GM23248 (cell line): ENCODE data around the gene RPL10A. TPM values are rescaled to one million over a fixed set of nuclear protein-coding genes. Genes with fewer than 3 reads are reported as not detected.
"Not testable (repeated sequence)": the region's sequence is repeated elsewhere in the genome, so short reads cannot be mapped to it uniquely, and the experiment has no call there.

Source experiments
- DNase-seq: peaks from one replicate; pipeline ENCODE4 v3.0.0-alpha.2; 2015
- H2AFZ ChIP-seq: fragments of 200-600 bp; sonication (generic); 2 replicates; pipeline ENCODE4 v1.6.1; 2016; ENCODE audit warnings: antibody characterized with exemption
- H3F3A ChIP-seq: fragments of 200-600 bp; sonication (generic); 2 replicates; pipeline ENCODE4 v1.6.1; 2016; ENCODE audit warnings: mild to moderate bottlenecking, antibody characterized with exemption, mixed run types; ENCODE audit not compliant: insufficient read depth
- H3K27ac ChIP-seq: fragments of 200-600 bp; sonication (generic); 2 replicates; pipeline ENCODE4 v1.5.1; 2016; ENCODE audit warnings: mild to moderate bottlenecking
- H3K27me3 ChIP-seq: fragments of 200-600 bp; sonication (generic); replicated peaks from 2 replicates; pipeline ENCODE4 v1.6.1; 2016; ENCODE audit warnings: mild to moderate bottlenecking; ENCODE audit not compliant: insufficient read depth
- H3K36me3 ChIP-seq: fragments of 200-600 bp; sonication (generic); 2 replicates; pipeline ENCODE4 v1.6.1; 2016; ENCODE audit warnings: low read depth, mild to moderate bottlenecking
- H3K4me1 ChIP-seq: fragments of 200-600 bp; sonication (generic); 2 replicates; pipeline ENCODE4 v1.6.1; 2016; ENCODE audit warnings: mild to moderate bottlenecking; ENCODE audit not compliant: insufficient read depth
- H3K4me2 ChIP-seq: fragments of 200-600 bp; sonication (generic); one replicate; pipeline ENCODE4 v1.6.1; 2016; ENCODE audit warnings: mild to moderate bottlenecking; ENCODE audit not compliant: unreplicated experiment
- H3K4me3 ChIP-seq: fragments of 200-600 bp; sonication (generic); 2 replicates; pipeline ENCODE4 v1.5.1; 2016; ENCODE audit warnings: mild to moderate bottlenecking
- H3K79me2 ChIP-seq: fragments of 200-600 bp; sonication (generic); 2 replicates; pipeline ENCODE4 v1.6.1; 2016; ENCODE audit warnings: mild to moderate bottlenecking; ENCODE audit not compliant: insufficient read depth
- H3K9ac ChIP-seq: fragments of 200-600 bp; sonication (generic); 2 replicates; pipeline ENCODE4 v1.6.1; 2016; ENCODE audit warnings: mild to moderate bottlenecking
- H3K9me2 ChIP-seq: fragments of 200-600 bp; sonication (generic); 2 replicates; pipeline ENCODE4 v1.6.1; 2016; ENCODE audit warnings: mixed run types, mild to moderate bottlenecking, moderate library complexity; ENCODE audit not compliant: insufficient read depth
- H3K9me3 ChIP-seq: fragments of 200-600 bp; sonication (generic); one replicate; pipeline ENCODE4 v1.6.1; 2017; ENCODE audit warnings: low read depth
- H4K20me1 ChIP-seq: fragments of 200-600 bp; sonication (generic); 2 replicates; pipeline ENCODE4 v1.6.0; 2016; ENCODE audit not compliant: insufficient read depth
- EZH2 ChIP-seq: fragments of 200-600 bp; sonication (generic); IDR thresholded peaks from 2 replicates; pipeline ENCODE4 v1.6.1; 2018; ENCODE audit warnings: antibody characterized with exemption, mild to moderate bottlenecking; ENCODE audit not compliant: insufficient read depth, poor library complexity, severe bottlenecking
- EZH2phosphoT487 ChIP-seq: fragments of 200-600 bp; sonication (generic); IDR thresholded peaks from 2 replicates; pipeline ENCODE4 v1.6.1; 2018; ENCODE audit warnings: antibody characterized with exemption, moderate library complexity, mild to moderate bottlenecking, low read depth; ENCODE audit not compliant: insufficient read depth
- WGBS, 2 experiments: methylation state at CpG; one replicate each; pipeline ENCODE4 v1.1.6; 2015 to 2017; ENCODE audit warnings: low lambda C conversion rate in 2 of 2, low coverage in 1 of 2; ENCODE audit errors: missing lambda C conversion rate in 2 of 2; 5-methylcytosine and 5-hydroxymethylcytosine counted together
- in situ Hi-C: fragments of 300-500 bp; cut with MboI; formaldehyde crosslinking; loops from 2 replicates; pipeline ENCODE4 v1.15.0; 2020
- polyA plus RNA-seq: library from polyadenylated mRNA; unstranded; fragments of >200 nt; fragmentation: Nextera tagmentation; extraction: Ambion mirVana; gene quantifications from 2 replicates; pipeline ENCODE4 v1.2.1, GENCODE V29; 2016
- total RNA-seq: library from RNA; depleted of rRNA; stranded (reverse); fragments of >200 nt; shearing (Covaris generic); gene quantifications from 2 replicates; pipeline ENCODE4 v1.2.3, GENCODE V29; 2014

The RPL10A gene
- total and polyA plus RNA-seq, 2 experiments from 2014 or later: 366 to 915 TPM

GRCh38 chr6:35512740-35513139 is 44.5 kb downstream of the RPL10A start, which contains the start of gene TULP1:
TSS of gene TULP1 (minus strand) at chr6:35512896. CDS start at chr6:35512858, 38 bp downstream.
- Histone ChIP-seq H3K9me2 (no peaks in the 10 kb centered on the region), H3F3A (no peaks in the 10 kb centered on the region), H3K27me3 (peaks cover 15% of the 10 kb centered on the region), H3K4me3 (no peak within 1 kb of the TSS), H3K27ac (no peak within 1 kb of the TSS), H3K9ac (no peak within 1 kb of the TSS), H4K20me1 (no peaks in the 10 kb centered on the region), H3K79me2 (no peaks in the 10 kb centered on the region), H3K36me3 (no peaks in the 10 kb centered on the region), H3K4me2 (no peak within 1 kb of the TSS), H3K9me3 (no peaks in the 10 kb centered on the region), H2AFZ (no peak within 1 kb of the TSS), H3K4me1 (no peaks in the 10 kb centered on the region)
- 83 to 87% methylated on average over 6 to 10 of the region's 10 CpGs for WGBS, 2 experiments
- in situ Hi-C loops: no loop called here
- DNase-seq: no peak
- TF ChIP-seq EZH2phosphoT487 (no peak), EZH2 (no peak)

- Histone ChIP-seq H2AFZ (no peak overlapping the region), H3K79me2 (no peaks in the 10 kb centered on the region), H3K4me2 (no peak overlapping the region), H3K36me3 (no peaks in the 10 kb centered on the region), H3K9ac (no peak overlapping the region), H3F3A (no peaks in the 10 kb centered on the region), H3K27me3 (peaks cover 15% of the 10 kb centered on the region), H3K9me2 (no peaks in the 10 kb centered on the region), H3K4me1 (no peaks in the 10 kb centered on the region), H3K27ac (no peak overlapping the region), H3K9me3 (no peaks in the 10 kb centered on the region), H3K4me3 (no peak overlapping the region), H4K20me1 (no peaks in the 10 kb centered on the region)
- 74 to 78% methylated on average over 4 of the region's 4 CpGs for WGBS, 2 experiments
- no peak for TF ChIP-seq EZH2phosphoT487
- TF ChIP-seq EZH2: no peak
- in situ Hi-C loops: no loop called here
- no peak for DNase-seq
Observed at GRCh38 chr6:35514587-35514986, 46.4 kb downstream of the RPL10A start.

- H3F3A ChIP-seq, H3K4me3 ChIP-seq, DNase-seq, H3K9ac ChIP-seq, H3K36me3 ChIP-seq, H3K79me2 ChIP-seq, H2AFZ ChIP-seq, H4K20me1 ChIP-seq, H3K27ac ChIP-seq, in situ Hi-C loops, H3K9me2 ChIP-seq, H3K27me3 ChIP-seq, H3K4me2 ChIP-seq, H3K9me3 ChIP-seq, H3K4me1 ChIP-seq: not testable (repeated sequence)
- 79 to 81% methylated on average over 6 of the region's 6 CpGs for WGBS, 2 experiments
Observed at GRCh38 chr6:35515939-35516338, 47.7 kb downstream of the RPL10A start.

- Histone ChIP-seq H3K4me3 (no peak overlapping the region), H4K20me1 (no peaks in the 10 kb centered on the region), H3K27ac (no peak overlapping the region), H3K27me3 (peaks cover under 1% of the 10 kb centered on the region), H3K36me3 (no peaks in the 10 kb centered on the region), H2AFZ (no peak overlapping the region), H3F3A (no peaks in the 10 kb centered on the region), H3K4me1 (no peaks in the 10 kb centered on the region), H3K79me2 (no peaks in the 10 kb centered on the region), H3K9me3 (no peaks in the 10 kb centered on the region), H3K4me2 (no peak overlapping the region), H3K9ac (no peak overlapping the region), H3K9me2 (no peaks in the 10 kb centered on the region)
- DNase-seq: no peak
- in situ Hi-C loops: no loop called here
- TF ChIP-seq EZH2 (no peak), EZH2phosphoT487 (no peak)
- 38 to 39% methylated on average over 6 of the region's 6 CpGs for WGBS, 2 experiments
Observed at GRCh38 chr6:35516712-35517111, 48.5 kb downstream of the RPL10A start.

GRCh38 chr6:35517978-35518377 is 49.8 kb downstream of the RPL10A start:
- H3F3A ChIP-seq, H3K9me3 ChIP-seq, H4K20me1 ChIP-seq, H3K27ac ChIP-seq, H3K4me1 ChIP-seq, H2AFZ ChIP-seq, DNase-seq, H3K27me3 ChIP-seq, H3K4me3 ChIP-seq, in situ Hi-C loops, H3K36me3 ChIP-seq, H3K9me2 ChIP-seq, H3K9ac ChIP-seq, H3K79me2 ChIP-seq, H3K4me2 ChIP-seq: not testable (repeated sequence)
- WGBS, 2 experiments: 81 to 85% methylated on average over 7 of the region's 7 CpGs
